Measurements from ENCODE around the gene ADPRM.

DNA sequence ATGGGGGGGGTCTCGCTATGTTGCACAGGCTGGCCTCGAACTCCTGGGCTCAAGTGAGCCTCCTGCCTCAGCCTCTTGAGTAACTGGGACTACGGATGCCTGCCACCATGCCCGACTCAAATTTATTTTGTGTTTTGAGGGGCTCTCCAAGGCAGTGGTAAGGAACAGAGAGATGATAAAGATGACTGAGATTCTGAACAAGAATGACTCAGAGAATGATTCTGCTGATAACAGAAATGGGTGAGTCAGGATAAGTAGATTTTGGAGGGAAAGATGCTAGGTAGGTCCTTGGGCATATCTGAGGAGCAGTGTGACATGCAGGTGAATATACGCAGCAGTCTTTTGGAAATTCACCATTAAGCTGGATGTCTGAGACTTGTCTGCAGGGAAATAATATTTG, 29.8 kb downstream of the ADPRM start:
- TF ChIP-seq POLR2AphosphoS5 (IDR thresholded peaks at IDR 0.05; ENCODE audit: low read depth, low read length) (no peak), TCF12 (IDR thresholded peaks at IDR 0.05) (no peak)
- TF ChIP-seq, protein P1, sequence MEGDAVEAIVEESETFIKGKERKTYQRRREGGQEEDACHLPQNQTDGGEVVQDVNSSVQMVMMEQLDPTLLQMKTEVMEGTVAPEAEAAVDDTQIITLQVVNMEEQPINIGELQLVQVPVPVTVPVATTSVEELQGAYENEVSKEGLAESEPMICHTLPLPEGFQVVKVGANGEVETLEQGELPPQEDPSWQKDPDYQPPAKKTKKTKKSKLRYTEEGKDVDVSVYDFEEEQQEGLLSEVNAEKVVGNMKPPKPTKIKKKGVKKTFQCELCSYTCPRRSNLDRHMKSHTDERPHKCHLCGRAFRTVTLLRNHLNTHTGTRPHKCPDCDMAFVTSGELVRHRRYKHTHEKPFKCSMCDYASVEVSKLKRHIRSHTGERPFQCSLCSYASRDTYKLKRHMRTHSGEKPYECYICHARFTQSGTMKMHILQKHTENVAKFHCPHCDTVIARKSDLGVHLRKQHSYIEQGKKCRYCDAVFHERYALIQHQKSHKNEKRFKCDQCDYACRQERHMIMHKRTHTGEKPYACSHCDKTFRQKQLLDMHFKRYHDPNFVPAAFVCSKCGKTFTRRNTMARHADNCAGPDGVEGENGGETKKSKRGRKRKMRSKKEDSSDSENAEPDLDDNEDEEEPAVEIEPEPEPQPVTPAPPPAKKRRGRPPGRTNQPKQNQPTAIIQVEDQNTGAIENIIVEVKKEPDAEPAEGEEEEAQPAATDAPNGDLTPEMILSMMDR (IDR thresholded peaks at IDR 0.05) = no peak
- TF ChIP-seq, protein P2, sequence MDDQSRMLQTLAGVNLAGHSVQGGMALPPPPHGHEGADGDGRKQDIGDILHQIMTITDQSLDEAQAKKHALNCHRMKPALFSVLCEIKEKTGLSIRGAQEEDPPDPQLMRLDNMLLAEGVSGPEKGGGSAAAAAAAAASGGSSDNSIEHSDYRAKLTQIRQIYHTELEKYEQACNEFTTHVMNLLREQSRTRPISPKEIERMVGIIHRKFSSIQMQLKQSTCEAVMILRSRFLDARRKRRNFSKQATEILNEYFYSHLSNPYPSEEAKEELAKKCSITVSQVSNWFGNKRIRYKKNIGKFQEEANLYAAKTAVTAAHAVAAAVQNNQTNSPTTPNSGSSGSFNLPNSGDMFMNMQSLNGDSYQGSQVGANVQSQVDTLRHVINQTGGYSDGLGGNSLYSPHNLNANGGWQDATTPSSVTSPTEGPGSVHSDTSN (IDR thresholded peaks at IDR 0.05) = no peak
